LNCaP clone FGC (cell line): ENCODE results near the gene DNAJC17.
A peak's percentile ranks its signal among the peaks of the same experiment; 100 is the strongest.

Experiments
- DNase-seq: peaks from one replicate; pipeline ENCODE4 v3.0.0-alpha.2; 2011; ENCODE audit warnings: low read depth
- H3K4me3 ChIP-seq: 2 replicates; pipeline ENCODE4 v1.5.1; 2011; ENCODE audit warnings: mild to moderate bottlenecking, low read depth, low read length, control low read depth
- CTCF ChIP-seq: IDR thresholded peaks from 2 replicates; pipeline ENCODE4 v1.5.1; 2012; ENCODE audit warnings: mild to moderate bottlenecking; ENCODE audit not compliant: control insufficient read depth, insufficient read depth; ENCODE audit errors: extremely low read depth

Gene DNAJC17

GRCh38 chr15:40754883-40755811 lies 52.1 kb downstream of the DNAJC17 start, which contains the start of gene RMDN3:
Gene RMDN3, minus strand, starts transcription at chr15:40755254. Its CDS starts 471 bp downstream, at chr15:40754783.
- H3K4me3 ChIP-seq = peak within 1 kb of the TSS; percentile 99
- DNase-seq = peak; percentile 63
- TF ChIP-seq CTCF = no peak

- no peak for TF ChIP-seq CTCF
- no peak for DNase-seq
- H3K4me3 ChIP-seq = peak overlapping the region; percentile 99
Measured at GRCh38 chr15:40754574-40754882, 52.7 kb downstream of the DNAJC17 start.

GRCh38 chr15:40751745-40752144 lies 55.5 kb downstream of the DNAJC17 start:
- DNase-seq = no peak

GRCh38 chr15:40750885-40751284 lies 56.4 kb downstream of the DNAJC17 start:
- TF ChIP-seq CTCF = no peak
- H3K4me3 ChIP-seq = no peak overlapping the region
- DNase-seq = no peak

More at GRCh38 chr15:40751745-40752144, 55.5 kb downstream of the DNAJC17 start:
- TF ChIP-seq CTCF = no peak
- no peak overlapping the region for H3K4me3 ChIP-seq

GRCh38 chr15:40749151-40749630 lies 58.1 kb downstream of the DNAJC17 start:
- no peak overlapping the region for H3K4me3 ChIP-seq
- DNase-seq = no peak
- no peak for TF ChIP-seq CTCF

- no peak for TF ChIP-seq CTCF
- no peak for DNase-seq
- H3K4me3 ChIP-seq = no peak overlapping the region
Measured at GRCh38 chr15:40747685-40748631, 59.3 kb downstream of the DNAJC17 start.
